ENCODE results near the gene ACP5. TPM values are rescaled to one million over a fixed set of nuclear protein-coding genes. Genes with fewer than 3 reads are reported as not detected.

The ACP5 gene
- total RNA-seq, 6 experiments from 2014 or later: 1.5 to 2.8 (median 2.3) TPM

DNA sequence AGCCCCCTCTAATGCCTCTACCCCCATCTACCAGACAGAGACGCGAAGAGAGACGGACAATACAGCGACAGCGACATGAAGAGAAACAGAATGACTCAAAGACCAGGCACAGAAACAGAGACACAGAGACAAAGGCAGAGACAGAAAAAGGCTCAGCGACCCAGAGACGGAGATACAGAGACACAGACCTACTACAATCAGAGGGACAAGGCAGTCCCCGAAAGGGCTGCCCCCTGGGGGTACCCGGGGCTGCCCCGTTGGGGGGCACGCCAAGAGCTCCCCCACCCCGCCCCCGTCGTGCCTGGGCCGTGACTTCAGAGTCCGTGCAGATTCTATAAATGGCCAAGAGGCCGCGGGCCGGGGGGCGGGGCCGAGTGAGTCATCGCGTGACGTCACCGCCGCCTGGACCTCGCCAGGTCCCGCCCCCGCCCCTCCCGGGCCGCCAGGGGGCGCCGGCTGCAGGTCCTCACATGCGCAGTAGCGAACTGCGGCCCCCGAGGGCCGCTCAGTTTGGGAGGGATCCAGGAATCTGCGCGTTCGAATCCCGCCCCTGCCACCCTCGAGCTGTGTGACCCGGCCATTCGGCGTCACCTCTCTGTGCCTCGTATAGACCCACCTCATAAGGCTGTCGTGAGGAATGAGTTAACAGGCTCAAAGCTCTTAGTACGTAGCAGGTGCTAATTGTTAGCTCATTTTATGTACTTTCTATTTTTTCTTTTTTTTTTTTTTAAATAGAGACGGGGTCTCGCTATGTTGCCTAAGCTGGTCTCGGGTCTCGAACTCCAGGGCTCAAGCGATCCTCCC is 41.5 kb downstream of the ACP5 start:
- peaks cover 56% of the 10 kb centered on the region for H3K4me1 Mint-ChIP-seq (ENCODE audit: low read depth)
- peak overlapping the region; percentile 83 for H3K4me3 Mint-ChIP-seq
- TF ChIP-seq, protein P1, sequence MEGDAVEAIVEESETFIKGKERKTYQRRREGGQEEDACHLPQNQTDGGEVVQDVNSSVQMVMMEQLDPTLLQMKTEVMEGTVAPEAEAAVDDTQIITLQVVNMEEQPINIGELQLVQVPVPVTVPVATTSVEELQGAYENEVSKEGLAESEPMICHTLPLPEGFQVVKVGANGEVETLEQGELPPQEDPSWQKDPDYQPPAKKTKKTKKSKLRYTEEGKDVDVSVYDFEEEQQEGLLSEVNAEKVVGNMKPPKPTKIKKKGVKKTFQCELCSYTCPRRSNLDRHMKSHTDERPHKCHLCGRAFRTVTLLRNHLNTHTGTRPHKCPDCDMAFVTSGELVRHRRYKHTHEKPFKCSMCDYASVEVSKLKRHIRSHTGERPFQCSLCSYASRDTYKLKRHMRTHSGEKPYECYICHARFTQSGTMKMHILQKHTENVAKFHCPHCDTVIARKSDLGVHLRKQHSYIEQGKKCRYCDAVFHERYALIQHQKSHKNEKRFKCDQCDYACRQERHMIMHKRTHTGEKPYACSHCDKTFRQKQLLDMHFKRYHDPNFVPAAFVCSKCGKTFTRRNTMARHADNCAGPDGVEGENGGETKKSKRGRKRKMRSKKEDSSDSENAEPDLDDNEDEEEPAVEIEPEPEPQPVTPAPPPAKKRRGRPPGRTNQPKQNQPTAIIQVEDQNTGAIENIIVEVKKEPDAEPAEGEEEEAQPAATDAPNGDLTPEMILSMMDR (IDR thresholded peaks at IDR 0.05): peak; percentile 99
- no peaks in the 10 kb centered on the region; the same call in 1 of the 2 replicates for H3K27me3 Mint-ChIP-seq (ENCODE audit: insufficient read depth)
- H3K27ac Mint-ChIP-seq: peak overlapping the region; percentile 87
- H3K9me3 Mint-ChIP-seq: no peaks in the 10 kb centered on the region
- H3K36me3 Mint-ChIP-seq (ENCODE audit: low read depth): no peaks in the 10 kb centered on the region
- DNase-seq: peak; percentile 75

DNA sequence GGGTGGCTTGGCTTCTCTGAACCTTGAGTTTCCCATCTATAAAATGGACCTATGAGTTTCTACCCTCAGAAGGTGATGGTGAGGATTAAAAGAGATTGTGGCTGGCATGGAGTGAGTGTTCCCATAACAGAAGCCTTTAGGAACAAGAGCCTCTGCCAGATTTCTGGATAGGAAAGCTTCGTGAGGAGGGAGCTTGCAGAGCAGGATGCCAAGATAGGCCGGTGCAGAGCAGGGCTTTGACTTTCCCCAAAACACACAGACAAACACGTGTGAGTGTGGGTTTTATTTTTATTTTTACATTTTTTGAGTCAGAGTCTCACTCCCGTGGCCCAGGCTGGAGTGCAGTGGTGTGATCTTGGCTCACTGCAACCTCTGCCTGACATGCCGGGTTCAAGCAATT is 42.5 kb downstream of the ACP5 start:
- Mint-ChIP-seq H3K27ac (peak overlapping the region; percentile 87), H3K4me1 (ENCODE audit: low read depth) (peaks cover 56% of the 10 kb centered on the region), H3K36me3 (ENCODE audit: low read depth) (no peaks in the 10 kb centered on the region), H3K27me3 (ENCODE audit: insufficient read depth) (no peaks in the 10 kb centered on the region; the same call in 1 of the 2 replicates), H3K9me3 (no peaks in the 10 kb centered on the region), H3K4me3 (no peak overlapping the region)
- peak; percentile 1 for DNase-seq
- TF ChIP-seq, protein P1 (IDR thresholded peaks at IDR 0.05): no peak

DNA sequence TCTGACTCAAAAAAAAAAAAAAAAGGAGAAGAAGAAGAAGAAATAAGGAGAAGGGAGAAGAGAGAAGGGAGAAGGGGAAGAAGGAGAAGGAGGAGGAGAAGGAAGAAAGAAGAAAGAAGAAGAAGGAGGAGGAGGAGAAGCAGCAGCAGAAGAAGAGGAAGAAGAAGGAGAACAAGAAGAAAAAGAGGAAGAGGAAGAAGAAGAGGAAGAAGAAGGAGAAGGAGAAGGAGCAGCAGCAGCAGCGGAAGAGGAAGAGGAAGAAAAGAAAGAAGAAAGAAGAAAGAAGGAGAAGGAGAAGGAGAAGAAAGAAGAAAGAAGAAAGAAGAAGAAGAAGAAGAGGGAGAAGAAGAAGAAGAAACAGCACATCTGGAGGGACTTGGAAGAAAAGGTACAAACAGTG is 42.9 kb downstream of the ACP5 start:
- H3K9me3 Mint-ChIP-seq: no peaks in the 10 kb centered on the region
- DNase-seq: no peak
- TF ChIP-seq, protein P1 (IDR thresholded peaks at IDR 0.05): no peak
- no peaks in the 10 kb centered on the region for H3K36me3 Mint-ChIP-seq (ENCODE audit: low read depth)
- H3K27ac Mint-ChIP-seq: peak overlapping the region; percentile 64
- H3K4me1 Mint-ChIP-seq (ENCODE audit: low read depth): peaks cover 56% of the 10 kb centered on the region
- no peaks in the 10 kb centered on the region for H3K27me3 Mint-ChIP-seq (ENCODE audit: insufficient read depth)
- H3K4me3 Mint-ChIP-seq: no peak overlapping the region

DNA sequence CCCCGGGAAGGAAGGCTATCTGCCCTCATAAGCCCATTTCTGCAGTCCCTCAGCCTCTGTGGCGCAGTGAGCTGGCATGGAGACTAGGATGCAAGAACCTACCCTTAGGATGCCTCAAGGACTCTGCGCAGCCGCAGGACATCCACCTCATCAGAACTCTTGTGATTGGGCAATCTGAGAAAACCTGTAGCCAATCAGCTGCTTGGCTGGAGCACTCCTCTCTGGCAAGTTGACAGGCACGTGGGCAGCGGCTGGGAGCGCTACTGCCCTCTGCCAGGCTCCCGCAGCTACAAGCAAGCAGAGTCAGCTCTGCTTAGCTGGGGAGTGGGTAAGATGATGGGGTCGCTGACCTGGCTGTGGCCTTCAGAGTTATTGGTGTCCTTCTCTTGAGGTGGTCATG is 47.0 kb downstream of the ACP5 start:
- TF ChIP-seq, protein P1 (IDR thresholded peaks at IDR 0.05): no peak; the same call in 1 of the 2 replicates
- Mint-ChIP-seq H3K27ac (no peak overlapping the region), H3K9me3 (no peaks in the 10 kb centered on the region), H3K4me1 (ENCODE audit: low read depth) (peaks cover 47% of the 10 kb centered on the region), H3K36me3 (ENCODE audit: low read depth) (no peaks in the 10 kb centered on the region; the same call in 1 of the 2 replicates), H3K27me3 (ENCODE audit: insufficient read depth) (no peaks in the 10 kb centered on the region), H3K4me3 (no peak overlapping the region)
- peak; percentile 37 for DNase-seq

DNA sequence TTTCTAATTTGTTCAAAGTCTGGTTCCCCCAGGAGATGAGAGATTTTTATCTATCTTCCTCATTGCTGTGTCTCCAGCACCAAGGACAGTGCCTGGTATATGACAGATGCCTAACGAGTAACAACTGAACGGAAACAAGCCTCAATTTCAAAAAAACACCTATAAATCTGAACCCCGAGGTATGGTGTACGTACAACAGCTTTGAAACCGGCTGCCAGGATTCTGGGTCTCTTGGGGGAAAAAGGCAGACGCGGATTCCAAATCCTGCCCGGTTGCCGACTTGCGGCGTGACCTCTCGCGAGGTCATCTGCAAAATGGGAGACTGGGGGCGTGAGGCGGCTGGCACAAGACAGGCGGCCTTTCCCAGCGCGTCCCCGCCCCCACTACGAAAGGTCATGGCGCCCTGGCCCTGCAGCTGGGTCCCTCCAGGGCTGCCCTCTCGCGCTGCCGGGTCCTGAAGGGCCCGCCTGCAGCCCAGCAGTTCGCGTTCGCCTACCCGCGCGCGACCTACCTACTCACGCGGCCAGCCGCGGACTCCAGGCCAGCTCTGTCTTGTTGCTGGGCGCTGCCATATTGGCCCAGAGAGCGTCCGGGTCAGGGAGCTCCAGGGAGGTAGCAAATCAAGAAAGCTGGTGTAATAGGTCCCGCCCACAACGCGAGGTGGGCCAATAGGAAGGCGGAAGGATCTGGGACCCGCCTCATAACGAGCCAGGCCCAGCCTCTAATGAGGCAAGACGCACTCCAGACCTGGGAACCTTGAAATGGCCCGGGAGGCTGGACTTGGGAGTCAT is 48.7 kb downstream of the ACP5 start, which contains the start of gene ECSIT:
ECSIT (minus strand) TSS at position 584 of the 791 bp plus-strand sequence. CDS start 9,964 bp downstream, outside the sequence.
- DNase-seq: peak; percentile 99
- peaks cover 30% of the 10 kb centered on the region for H3K4me1 Mint-ChIP-seq (ENCODE audit: low read depth)
- peak within 1 kb of the TSS; percentile 88 for H3K27ac Mint-ChIP-seq
- H3K36me3 Mint-ChIP-seq (ENCODE audit: low read depth): no peaks in the 10 kb centered on the region; the same call in 1 of the 2 replicates
- peak within 1 kb of the TSS; percentile 99 for H3K4me3 Mint-ChIP-seq
- TF ChIP-seq, protein P1 (IDR thresholded peaks at IDR 0.05): no peak
- H3K27me3 Mint-ChIP-seq (ENCODE audit: insufficient read depth): no peaks in the 10 kb centered on the region
- H3K9me3 Mint-ChIP-seq: no peaks in the 10 kb centered on the region

Other genes with a start within 250 kb of the ACP5 start
- 10 to 100 TPM in 2 of 6 experiments, 1 to 10 TPM in 4; 6.7 to 11.1 (median 8.7) TPM for gene RAB3D, start 238.0 kb downstream of the ACP5 start, total RNA-seq (2021; fragmentation: NEBNext Ultra II Directional; extraction: Animal tissue kit (Norgen Biotek cat#: 25700))
- 10 to 100 TPM; 36.9 to 51.8 (median 46.5) TPM for gene TMEM205, start 231.4 kb downstream of the ACP5 start, total RNA-seq (2021; fragmentation: NEBNext Ultra II Directional; extraction: Animal tissue kit (Norgen Biotek cat#: 25700))
- 10 to 100 TPM in 4 of 6 experiments, 1 to 10 TPM in 2; 7.7 to 11.8 (median 10.4) TPM for gene CCDC159, start 231.1 kb downstream of the ACP5 start, total RNA-seq (2021; fragmentation: NEBNext Ultra II Directional; extraction: Animal tissue kit (Norgen Biotek cat#: 25700))
- 10 to 100 TPM; 52.4 to 82.2 (median 59.7) TPM for gene PLPPR2, start 222.2 kb downstream of the ACP5 start, total RNA-seq (2021; fragmentation: NEBNext Ultra II Directional; extraction: Animal tissue kit (Norgen Biotek cat#: 25700))
- 1 to 10 TPM; 1.2 to 2.2 (median 1.6) TPM for gene SWSAP1, start 203.0 kb downstream of the ACP5 start, total RNA-seq (2021; fragmentation: NEBNext Ultra II Directional; extraction: Animal tissue kit (Norgen Biotek cat#: 25700))
- gene EPOR, start 193.3 kb downstream of the ACP5 start, total RNA-seq (2021; fragmentation: NEBNext Ultra II Directional; extraction: Animal tissue kit (Norgen Biotek cat#: 25700)): 1 to 10 TPM; 6.1 to 8.3 (median 7.1) TPM
- gene RGL3, start 158.3 kb downstream of the ACP5 start, total RNA-seq (2021; fragmentation: NEBNext Ultra II Directional; extraction: Animal tissue kit (Norgen Biotek cat#: 25700)): 10 to 100 TPM in 1 of 6 experiments, 1 to 10 TPM in 5; 7.3 to 11.7 (median 8.9) TPM
- 1 to 10 TPM in 1 of 6 experiments, under 1 TPM in 4, not detected in 1; 0.16 to 1.1 (median 0.60) TPM for gene ODAD3, start 142.5 kb downstream of the ACP5 start, total RNA-seq (2021; fragmentation: NEBNext Ultra II Directional; extraction: Animal tissue kit (Norgen Biotek cat#: 25700))
- gene PRKCSH, start 142.0 kb downstream of the ACP5 start, total RNA-seq (2021; fragmentation: NEBNext Ultra II Directional; extraction: Animal tissue kit (Norgen Biotek cat#: 25700)): 100 to 1,000 TPM; 367 to 460 (median 388) TPM
- not detected for gene ELAVL3, start 96.6 kb downstream of the ACP5 start, total RNA-seq (2021; fragmentation: NEBNext Ultra II Directional; extraction: Animal tissue kit (Norgen Biotek cat#: 25700))
- 1 to 10 TPM; 4.7 to 6.3 (median 5.3) TPM for gene ZNF653, start 71.8 kb downstream of the ACP5 start, total RNA-seq (2021; fragmentation: NEBNext Ultra II Directional; extraction: Animal tissue kit (Norgen Biotek cat#: 25700))
- 10 to 100 TPM; 17.5 to 24.9 (median 19.9) TPM for gene ECSIT, start 48.5 kb downstream of the ACP5 start, total RNA-seq (2021; fragmentation: NEBNext Ultra II Directional; extraction: Animal tissue kit (Norgen Biotek cat#: 25700))
- gene CNN1, start 38.8 kb downstream of the ACP5 start, total RNA-seq (2021; fragmentation: NEBNext Ultra II Directional; extraction: Animal tissue kit (Norgen Biotek cat#: 25700)): 1 to 10 TPM; 6.5 to 9.3 (median 8.0) TPM
- gene ELOF1, start 18.4 kb downstream of the ACP5 start, total RNA-seq (2021; fragmentation: NEBNext Ultra II Directional; extraction: Animal tissue kit (Norgen Biotek cat#: 25700)): 10 to 100 TPM; 72.3 to 85.5 (median 78.7) TPM
- gene ZNF627, start 19.8 kb upstream of the ACP5 start, total RNA-seq (2021; fragmentation: NEBNext Ultra II Directional; extraction: Animal tissue kit (Norgen Biotek cat#: 25700)): 1 to 10 TPM; 5.7 to 8.7 (median 7.5) TPM
- 1 to 10 TPM; 3.4 to 4.7 (median 4.1) TPM for gene ZNF823, start 161.3 kb upstream of the ACP5 start, total RNA-seq (2021; fragmentation: NEBNext Ultra II Directional; extraction: Animal tissue kit (Norgen Biotek cat#: 25700))
- gene ZNF441, start 189.4 kb upstream of the ACP5 start, total RNA-seq (2021; fragmentation: NEBNext Ultra II Directional; extraction: Animal tissue kit (Norgen Biotek cat#: 25700)): 1 to 10 TPM; 4.0 to 5.4 (median 4.7) TPM
- gene ZNF491, start 220.9 kb upstream of the ACP5 start, total RNA-seq (2021; fragmentation: NEBNext Ultra II Directional; extraction: Animal tissue kit (Norgen Biotek cat#: 25700)): 1 to 10 TPM; 1.3 to 2.4 (median 1.5) TPM
- gene ZNF440, start 236.6 kb upstream of the ACP5 start, total RNA-seq (2021; fragmentation: NEBNext Ultra II Directional; extraction: Animal tissue kit (Norgen Biotek cat#: 25700)): 1 to 10 TPM; 4.9 to 7.7 (median 6.6) TPM

All from HFFc6 (cell line).